GM18873 (cell line): ENCODE data around the gene SEMA3G.

Experiments used
- ATAC-seq: cut with Tn5 transposase; IDR thresholded peaks from one replicate; pipeline ENCODE4 v1.9.1; 2021; ENCODE audit warnings: mild to moderate bottlenecking, moderate library complexity, moderate number of reproducible peaks; ENCODE audit not compliant: unreplicated experiment, low FRiP score

SEMA3G gene

DNA sequence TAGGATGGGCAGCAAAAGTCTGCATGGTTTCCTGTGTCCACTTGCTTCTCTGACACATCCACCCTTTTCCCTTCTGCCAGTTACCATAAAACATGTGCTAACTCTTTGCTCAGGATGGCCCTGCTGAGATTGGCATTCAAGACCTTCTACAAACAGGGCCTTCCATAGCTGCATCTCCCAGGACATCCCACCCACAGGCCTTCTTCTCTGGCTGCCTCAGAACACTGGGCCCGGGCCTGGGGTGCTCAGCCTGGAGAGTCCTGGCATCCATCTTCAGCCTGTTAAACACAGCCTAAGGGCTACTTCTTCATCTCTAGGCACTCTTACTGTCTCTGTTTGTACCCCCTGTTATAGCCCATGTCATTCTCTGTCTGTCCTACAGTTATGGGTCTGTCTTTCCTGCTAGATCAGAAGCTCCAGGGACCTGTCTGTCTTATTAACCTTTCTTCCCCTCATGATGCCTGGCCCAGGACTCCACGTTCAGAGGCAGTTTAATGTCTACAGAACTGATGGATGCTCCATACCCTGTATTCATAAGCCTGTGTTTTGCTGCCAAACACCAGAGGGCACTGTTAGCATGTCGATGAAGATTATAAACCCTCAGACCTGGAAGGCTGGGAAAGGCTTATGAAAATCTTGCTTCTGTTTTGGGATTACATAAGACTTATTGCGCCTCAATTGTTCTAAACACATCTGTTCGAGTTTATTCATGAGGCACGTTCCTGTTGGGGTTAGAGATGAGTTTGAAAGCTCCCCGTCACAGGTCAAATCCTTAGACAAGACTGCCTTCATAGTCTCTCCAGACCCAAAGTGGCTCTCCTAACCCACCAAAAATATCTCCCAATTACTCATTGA is 16.5 kb downstream of the SEMA3G start:
- ATAC-seq, result no peak

DNA sequence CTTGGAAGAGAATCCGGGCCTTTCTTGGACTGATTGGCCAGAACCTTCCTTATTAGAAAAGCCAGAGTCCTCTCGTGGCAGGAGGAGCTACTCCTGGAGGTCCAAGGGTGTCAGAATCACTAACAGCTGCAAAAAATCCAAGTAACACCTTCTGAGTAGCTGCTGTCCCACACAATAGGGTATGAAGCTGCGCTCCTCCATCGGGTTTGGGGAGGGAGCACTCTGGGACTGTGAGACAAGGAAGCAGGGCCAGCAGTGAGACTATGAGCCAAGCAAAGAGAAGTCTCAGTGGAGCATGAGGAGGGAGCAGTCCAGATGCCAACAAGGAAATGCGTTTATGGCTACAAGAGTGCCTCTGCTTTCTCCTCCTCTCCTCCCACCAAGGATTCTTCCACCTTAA is 21.7 kb downstream of the SEMA3G start:
- no peak for ATAC-seq

DNA sequence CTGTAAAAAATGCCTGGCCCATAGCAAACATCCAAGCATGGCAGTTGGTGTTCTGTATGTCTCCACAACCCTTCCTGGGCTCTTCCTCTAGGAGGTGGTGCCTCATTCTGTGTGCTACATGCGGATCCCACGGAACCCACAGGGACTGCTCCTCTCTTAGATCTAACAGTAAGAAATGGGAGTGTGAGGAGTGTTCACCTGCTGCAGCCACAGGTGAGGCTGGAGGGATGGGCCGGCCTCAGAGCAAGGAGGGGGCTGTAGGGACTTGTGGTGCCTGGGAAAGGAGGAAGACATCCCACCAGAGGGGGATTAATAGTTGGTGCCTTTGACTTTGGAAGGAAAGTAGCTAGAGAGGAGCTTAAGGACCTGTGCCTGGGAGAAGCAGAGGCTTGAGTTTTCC is 22.2 kb downstream of the SEMA3G start:
- no peak for ATAC-seq

DNA sequence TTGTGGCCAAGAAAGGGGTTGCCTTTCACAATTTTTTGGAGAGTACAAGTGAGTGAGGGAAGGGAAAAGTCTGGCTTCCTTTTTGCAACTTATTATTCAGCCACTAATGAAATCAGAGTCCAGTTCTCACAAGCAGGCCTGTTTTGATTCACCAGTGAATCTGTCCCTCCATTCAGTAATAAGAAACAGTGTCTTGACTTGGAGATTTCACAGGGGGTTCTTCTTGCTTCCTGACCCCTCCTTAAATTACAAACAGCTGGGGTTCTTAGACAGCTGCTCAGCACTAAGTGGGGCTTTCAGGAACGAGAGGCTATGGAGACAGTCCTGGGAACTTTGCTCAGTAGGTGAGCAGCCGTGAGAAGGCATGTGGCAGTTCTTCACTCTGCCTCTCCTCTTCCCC is 24.5 kb downstream of the SEMA3G start:
- ATAC-seq, result no peak

DNA sequence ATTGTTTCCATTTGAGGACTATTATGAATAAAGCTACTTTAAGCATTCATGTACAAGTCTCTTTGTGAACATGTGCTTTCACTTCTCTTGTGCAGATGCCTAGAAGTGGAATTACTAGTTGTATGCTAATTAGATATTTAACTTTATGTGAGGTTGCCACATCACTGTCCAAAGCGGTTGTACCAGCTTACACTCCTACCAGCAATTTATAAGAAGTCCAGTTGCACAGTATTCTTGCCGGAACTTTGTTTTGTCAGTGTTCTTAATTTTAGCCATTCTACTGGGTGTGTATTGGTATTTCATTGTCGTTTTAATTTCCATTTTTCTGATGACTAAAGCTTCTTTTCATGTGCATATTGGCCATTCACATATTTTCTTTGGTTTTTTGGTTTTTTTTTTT is 29.1 kb downstream of the SEMA3G start:
- no peak for ATAC-seq

DNA sequence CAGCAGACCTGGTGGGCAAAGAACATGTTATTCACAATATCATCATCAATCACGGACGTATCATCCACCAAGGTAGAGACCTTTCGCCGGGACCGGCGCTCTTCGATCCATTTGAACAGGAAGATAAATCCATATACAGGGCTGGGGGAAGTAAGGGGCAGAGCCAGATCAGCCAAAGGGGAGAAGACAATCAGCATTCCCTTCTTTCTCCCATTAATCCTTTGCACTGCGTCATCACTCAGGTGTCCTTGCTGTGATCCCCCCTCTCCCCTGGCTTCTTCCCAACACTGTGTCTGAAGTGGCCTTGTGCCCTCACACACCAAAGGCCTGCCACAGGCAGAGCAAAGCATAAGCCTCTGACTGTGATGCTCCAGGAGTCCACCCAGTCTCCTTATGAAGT is 36.4 kb downstream of the SEMA3G start:
- no peak for ATAC-seq

DNA sequence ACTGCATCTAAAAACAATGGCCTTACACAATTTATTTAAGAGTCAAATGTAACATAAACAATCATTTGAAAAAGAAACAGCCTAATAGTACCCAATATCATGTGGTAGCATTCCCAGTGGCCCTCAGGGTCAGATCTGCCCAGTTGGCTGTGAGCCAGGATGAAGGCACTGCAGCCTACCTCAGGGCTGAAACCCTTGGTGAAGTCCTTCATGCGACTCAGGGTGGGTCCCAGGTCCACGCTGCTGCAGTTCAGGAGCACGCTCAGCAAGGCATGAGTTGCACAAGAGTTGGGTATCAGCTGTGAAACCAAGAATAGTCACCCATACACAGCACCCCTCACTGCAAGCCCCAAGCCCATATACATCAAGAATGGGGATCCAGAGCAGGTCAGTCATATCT is 37.1 kb downstream of the SEMA3G start:
- ATAC-seq, result no peak

DNA sequence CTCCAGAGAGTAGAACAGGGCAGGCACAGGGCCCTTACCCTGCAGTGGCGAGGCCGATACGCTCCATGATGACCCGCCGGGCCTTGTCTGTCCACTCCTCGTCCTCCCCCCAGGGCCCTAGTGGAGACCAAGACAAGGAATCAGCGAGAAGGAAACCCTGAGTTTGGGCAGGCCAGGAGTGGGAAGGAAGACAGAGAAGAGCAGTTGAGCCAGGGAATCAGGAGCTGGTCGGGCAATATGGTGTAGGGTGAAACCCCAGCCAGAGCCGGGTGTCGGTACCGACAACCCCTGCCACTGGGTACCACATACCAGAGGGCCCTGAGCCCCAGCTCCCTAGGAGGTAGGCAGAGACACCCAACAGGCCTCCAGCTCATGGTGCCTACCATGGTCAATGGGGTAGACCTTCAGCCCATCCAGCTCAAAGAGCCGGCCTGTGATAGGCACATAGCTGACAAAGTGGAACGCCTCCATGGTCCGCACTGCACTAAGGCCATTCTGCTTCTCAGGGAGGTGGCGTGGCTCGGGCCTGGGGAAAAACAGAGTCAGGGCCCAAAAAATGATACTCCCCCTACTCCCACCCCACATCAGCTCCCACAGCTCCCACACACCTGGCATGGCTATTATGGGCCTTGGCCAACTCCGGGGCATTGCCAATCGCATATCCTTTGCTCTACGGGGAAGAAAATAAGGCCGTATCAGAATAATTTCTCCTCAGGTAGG is 38.0 kb downstream of the SEMA3G start:
- no peak for ATAC-seq

DNA sequence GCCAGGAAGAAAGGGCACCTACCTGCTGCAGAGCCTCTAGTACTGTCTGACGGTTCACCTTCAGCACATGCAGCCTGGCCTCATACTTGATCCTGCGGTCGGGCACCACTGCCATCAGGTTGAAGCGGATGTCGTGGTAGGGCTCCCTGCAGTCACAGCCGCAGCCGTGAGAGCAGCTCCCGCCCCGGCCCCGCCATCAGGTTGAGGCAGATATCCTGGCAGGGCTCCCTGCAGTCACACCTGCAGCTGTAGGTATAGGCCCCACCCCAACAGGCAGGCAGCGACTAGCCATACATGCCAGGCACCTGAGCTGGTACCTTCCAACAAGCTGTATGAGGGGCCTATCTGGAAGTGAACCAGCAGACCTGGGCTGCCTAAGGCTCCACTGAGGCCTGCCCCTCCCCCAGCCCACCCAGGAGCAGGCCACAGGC is 38.7 kb downstream of the SEMA3G start:
- no peak for ATAC-seq

DNA sequence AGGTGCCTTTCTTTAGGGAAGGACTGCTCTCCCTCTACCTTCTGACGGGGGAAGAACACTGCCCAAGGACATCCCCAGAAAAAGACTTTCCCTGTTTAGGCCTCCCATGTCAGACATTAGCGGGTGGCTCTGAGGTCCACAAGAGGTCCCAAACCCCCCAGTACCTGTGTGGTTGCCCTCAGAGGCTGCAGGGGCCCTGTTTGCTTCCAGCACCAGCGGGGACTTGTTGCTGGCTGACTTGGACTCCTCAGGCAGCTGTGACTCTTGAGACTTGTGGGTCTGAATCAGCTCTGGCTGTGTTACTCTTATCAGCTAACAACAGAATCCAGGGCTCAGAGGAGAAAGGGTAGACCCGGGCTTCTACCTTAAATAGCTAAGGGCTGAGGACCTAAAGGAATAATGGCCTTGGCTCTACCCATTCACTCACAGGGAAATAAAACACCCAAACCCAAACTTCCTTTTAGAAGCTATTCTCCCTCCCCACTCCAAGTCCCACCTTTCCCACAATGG is 39.2 kb downstream of the SEMA3G start:
- ATAC-seq, result no peak

DNA sequence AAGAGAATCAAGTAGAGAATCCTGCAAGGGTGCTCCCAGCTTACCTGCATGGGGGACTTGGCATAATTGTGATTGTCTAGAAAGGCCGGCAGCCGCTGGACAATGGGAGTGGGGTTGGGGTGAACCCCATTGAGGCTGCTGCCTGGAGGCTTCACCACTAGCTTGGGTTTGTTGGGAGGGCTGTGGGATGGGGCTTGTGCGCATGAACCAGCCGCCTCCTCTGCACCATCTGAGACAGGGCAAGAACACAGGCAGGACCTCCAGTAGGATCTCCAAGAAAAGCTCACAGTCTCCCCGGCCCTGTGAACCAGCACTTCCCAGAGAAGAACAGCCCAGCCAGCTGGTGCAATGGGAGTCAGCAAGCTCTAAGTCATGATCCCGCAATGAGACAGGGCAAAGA is 39.8 kb downstream of the SEMA3G start:
- ATAC-seq, result no peak

DNA sequence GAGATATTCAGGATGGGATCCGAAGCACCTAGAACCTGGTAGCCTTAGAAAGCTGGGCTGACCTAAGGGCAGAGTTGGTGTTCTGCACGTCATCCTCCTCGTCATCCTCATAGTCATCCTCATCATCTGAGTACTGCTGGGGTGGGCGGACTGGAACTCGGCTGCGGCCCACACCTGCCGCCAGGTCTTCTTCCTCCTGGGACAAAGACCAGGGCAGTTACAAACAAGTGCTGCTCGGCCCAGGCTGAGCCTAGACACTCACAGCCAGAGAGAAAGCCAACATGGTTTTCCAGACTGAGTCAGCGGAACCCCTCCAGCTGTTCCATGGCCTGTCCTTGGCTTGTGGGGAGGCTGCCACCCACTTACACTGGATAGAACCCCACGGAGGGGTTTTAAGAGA is 40.5 kb downstream of the SEMA3G start:
- ATAC-seq, result no peak

DNA sequence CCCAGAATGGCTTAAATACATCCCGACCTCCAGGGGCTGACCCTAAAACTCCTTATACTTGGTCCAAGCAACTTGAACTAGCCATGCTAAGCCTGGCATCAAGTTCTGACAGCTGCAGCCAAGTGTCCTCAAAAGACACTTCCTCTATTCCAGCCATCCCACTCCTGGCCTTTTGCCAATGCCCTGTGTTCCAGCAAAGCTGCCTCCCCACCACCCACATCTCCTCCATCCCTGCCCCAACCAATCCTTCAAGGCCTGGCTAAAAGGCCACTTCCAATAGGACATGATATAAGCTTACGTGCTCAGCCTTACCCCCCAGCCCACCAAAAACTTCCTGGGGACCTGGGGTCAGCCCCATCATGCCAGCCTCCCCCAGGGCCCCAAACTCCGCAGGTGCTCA is 40.9 kb downstream of the SEMA3G start:
- ATAC-seq, result no peak

DNA sequence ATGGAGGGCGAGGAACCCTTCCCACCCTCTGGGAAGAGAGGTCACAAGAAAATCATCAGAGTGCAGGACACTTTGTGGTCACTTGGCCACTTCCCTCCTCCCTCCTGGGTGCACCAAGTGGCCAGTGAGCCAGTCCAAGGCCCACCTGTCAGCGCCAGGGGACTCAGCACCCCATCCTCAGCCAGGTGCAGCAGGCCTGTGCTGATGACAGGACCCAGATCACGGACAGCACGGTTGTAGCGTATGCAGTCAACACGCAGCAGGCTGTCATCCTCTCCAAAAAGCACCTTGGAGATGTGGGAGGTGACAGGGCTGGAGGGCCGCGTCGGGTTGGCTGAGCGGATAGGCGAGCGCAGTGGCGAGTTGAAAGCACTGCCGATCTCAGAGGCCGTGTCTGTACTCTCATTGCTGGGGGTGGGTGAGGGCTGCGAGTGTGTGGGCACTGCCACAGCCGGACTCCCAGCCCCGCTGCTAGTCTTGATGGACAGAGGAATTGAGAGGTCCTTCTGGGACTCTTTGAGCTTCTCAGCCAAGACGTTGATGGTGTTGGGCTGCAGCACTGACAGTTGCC is 41.5 kb downstream of the SEMA3G start:
- no peak for ATAC-seq

DNA sequence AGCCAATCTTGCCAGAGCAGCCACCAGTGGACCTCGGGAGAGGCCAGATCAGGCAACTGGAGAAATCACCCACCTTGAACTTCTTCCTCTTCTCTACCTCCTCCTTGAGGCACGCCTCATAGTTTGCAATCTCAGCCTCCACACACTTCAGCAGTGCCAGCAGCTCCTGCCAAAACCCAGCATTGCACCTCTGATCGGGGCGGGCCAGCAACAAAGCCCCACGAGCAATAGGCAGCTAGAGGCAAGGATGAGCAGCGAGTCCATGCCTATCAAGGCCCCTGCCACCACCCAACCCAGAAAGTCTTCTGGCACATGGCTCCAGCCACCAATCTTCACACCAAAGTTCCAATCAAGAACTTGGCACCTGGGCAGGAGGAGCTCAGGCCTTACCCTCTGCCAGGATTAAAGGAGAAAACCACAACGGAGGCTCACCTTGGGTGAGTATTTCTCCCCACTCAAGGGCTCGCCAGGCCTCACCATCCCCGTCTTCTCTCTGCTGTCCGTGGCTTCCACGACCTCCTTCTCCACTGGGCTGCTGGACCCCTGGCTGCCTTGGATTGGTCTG is 42.1 kb downstream of the SEMA3G start:
- ATAC-seq, result no peak

DNA sequence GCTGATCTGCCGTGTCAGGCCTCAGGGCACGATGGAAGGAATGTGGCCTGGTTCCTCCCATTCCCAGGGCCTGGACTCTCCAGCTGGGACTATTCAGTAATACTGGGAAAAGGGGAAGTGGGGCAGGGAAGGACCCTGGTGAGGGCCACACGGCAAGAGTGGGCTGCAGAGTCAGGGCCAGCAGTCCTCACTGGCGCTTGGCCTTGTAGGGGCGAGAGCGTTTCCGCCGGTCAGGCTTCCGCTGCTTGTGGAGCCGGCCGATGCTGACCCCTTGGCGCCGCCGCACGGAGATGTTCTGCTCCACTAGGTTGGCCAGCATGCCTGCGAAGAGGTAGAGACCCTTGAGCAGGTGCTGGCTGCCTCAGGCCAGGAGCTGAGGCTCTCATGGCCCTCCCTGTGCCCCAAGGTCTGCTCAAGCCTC is 42.8 kb downstream of the SEMA3G start:
- no peak for ATAC-seq

DNA sequence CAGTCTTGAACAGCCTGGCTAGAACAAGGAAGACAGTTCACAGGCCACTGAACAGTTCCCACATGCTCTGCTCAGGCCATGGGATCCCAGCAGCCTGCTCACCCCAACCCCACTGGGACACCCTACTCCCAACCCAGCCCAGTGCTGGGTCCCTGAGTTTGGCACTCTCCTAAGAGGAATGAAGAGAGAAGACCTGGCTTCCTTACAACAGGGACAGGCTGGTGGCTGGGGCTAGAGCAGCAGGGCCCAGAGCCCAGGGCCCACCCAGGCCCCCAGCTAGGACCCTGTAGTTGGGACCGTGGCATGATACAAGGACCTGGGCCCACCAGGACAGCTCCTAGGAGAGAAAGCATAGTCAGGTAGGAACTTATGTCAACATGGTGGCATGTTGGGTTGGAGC is 43.4 kb downstream of the SEMA3G start:
- ATAC-seq, result no peak

DNA sequence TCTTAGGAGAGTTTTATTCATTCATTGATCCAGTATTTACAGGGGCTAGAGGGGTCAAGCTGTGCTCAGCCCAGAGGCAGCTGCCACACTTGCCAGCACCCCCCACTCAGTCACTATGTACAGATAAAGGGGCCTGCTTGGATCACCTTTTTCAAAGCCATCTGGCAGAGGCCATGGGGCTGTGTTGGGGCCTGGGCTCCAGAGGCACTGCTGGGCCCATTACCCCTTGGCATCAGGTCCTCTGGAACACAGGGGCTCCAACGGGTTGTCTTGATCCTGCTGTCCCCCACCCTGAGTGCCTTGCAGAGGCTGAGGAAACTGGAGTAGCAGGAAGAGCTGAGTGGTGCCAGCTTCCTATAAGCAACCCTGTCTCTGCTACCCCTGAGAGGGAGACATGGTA is 43.9 kb downstream of the SEMA3G start:
- ATAC-seq, result no peak

DNA sequence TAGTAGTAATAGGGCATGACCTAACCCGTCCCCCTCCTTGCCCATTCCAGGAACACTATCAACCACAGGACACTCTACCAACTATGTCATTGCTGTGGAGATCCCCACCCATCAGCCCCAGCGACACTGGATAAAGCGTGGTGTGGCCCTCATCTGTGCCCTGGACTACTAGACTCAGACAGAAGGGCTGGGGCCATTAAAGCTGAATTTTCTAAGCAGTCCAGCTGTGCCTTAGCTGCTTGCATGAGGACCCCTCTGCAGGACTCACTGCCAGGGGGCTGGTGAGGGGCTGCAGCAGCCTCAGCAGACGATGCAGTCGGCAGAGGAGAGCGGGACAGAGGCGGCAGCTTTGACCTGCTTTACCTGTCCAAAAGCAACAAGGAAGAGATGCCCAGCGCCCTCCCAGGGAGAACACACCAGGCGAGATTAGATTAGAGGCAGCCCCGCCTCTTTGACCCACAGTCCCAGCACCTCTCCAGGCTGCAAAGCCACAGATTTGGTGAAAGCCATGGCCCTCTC is 44.6 kb downstream of the SEMA3G start:
- no peak for ATAC-seq

DNA sequence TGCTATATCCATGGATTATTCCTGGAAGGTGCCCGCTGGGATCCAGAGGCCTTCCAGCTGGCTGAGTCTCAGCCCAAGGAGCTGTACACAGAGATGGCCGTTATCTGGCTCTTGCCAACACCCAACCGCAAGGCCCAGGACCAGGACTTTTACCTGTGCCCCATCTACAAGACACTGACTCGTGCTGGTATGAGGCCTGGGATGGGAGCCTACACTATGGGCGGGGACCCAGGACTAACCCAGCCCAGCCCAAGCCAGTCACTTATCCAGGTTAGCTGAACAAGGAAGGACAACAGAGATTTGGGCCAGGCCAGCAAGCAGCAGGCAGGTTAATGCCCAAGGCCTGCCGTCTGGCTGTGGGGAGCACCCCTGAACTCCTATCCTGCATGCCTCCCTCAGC is 45.3 kb downstream of the SEMA3G start:
- ATAC-seq, result no peak

DNA sequence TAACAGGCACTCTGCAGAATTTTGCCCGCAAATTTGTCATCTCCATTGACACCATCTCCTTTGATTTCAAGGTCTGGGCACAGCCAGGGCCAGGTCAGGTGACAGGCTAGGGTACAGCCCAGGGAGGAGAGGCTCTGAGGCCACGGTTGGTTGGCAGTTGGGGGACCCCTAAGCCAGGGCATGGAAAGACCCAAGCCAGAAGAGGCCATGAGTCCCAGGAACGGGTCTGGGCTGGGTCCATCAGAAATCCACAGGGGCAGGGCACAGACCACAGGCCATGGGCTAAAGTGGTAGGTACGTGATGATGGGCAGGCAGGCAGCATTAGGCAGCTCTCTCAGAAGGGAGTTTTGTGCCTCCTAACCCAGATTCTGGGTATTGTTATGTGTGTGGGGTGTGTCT is 45.8 kb downstream of the SEMA3G start:
- ATAC-seq, result no peak
